Daoy (cell line): ENCODE measurements around the gene TMUB1. TPM values are rescaled to one million over a fixed set of nuclear protein-coding genes. Genes with fewer than 3 reads are reported as not detected.
"Not testable (repeated sequence)": the region's sequence is repeated elsewhere in the genome, so short reads cannot be mapped to it uniquely, and the experiment has no call there.

Experiments
- DNase-seq: peaks from one replicate; pipeline ENCODE4 v3.0.0-alpha.2; 2015; ENCODE audit warnings: low read depth
- total RNA-seq: library from RNA; depleted of rRNA; stranded (reverse); fragments of >200 nt; shearing (Covaris generic); gene quantifications from 2 replicates; pipeline ENCODE4 v1.2.3, GENCODE V29; 2014

The TMUB1 gene
- total RNA-seq, 1 experiment from 2014 or later: 51.2 TPM

DNA sequence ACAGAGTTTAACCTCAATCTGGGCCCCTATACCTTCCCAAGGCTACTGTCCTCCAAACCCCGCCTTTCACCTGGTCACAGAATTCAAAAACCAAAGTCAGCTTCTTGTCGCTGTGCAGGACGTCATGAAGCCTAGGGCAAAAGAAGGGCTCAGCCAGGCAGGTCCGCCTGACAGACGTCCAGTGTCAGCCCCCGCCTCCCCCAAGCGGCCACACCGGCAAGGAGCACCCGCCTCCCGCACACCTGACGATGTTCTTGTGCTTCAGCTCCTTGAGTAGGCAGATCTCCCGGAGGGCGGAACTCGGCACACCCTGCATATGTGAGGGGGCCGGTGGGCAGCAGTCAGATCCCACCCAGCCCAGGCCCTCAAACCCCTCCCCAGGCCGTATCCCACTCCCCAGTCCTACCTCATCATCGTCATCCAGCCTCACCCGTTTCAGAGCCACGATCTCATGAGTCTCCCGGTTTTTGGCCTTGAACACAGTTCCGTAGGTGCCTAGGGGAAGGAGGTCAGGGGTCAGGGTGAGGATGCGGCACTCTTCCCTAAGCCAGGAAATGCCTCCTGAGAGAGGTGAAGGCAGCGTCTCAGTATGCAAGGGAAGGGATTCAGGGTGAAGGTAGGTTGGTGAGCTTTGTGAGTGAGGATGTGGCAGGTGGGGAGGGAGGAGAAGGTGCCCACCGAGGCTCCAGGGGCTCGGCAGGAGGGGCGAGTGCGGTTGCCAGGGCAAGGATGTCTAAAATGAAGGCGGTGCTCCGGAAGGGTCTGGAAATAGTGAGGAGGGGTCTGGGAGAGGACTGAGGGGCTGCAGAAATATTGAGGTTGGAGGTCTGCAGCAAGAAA, 26.4 kb downstream of the TMUB1 start:
- DNase-seq: no peak

DNA sequence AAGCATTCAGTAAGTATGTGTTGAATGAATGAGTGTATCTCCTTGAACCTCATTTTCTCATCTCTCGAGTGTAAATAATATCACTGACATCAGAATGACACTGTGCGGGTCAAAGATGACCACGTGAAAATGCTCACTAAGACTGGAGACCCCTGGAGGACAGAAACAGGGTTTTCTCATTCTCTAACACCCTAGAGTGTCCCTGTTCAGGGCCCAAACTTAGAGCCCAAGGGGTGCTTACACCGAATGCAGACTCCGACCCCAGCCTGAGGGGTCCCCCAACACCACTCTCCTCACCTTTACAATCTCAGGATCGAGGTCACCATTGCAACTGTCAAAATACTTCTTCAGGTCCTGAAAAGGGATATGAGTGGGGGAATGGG, 27.0 kb downstream of the TMUB1 start:
- DNase-seq: no peak

DNA sequence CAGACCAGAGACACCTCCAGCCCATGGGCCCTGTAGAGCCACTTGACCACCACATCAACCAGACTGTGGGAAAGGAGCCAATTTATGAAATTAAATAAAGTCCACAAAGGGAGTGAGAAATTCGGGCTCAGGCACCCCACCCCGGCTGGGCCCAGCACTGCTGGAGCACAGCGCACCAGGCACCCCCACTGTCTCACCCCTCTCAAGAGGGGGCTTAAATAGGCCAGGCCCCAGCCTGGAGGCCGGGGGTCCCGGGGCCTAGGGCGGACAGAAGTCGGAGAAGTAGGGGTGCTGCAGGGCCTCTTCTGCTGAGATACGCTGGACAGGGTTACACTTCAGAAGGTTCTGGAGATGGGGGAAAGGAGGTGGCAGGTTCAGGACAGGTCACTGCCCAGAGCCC, 29.5 kb downstream of the TMUB1 start:
- DNase-seq: no peak

DNA sequence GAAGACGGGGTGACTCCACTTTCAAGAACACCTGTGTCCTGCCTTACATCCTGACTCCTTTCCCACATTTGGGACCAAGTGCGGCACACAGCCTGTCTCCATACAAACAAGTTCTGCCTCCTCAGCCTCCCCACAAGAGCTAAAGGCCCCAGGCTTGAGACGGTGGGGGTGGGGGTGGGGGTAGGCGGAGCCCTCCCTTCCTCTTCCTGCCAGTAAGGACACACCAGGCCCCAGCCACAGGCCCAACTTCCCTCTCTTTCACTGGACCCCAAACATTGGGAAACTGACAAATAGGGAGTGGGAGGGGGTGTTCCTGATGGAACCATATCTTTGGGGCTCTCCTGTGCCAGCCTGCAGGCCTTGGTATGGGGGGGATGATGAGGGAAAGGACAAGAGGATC, 30.2 kb downstream of the TMUB1 start:
- no peak for DNase-seq

DNA sequence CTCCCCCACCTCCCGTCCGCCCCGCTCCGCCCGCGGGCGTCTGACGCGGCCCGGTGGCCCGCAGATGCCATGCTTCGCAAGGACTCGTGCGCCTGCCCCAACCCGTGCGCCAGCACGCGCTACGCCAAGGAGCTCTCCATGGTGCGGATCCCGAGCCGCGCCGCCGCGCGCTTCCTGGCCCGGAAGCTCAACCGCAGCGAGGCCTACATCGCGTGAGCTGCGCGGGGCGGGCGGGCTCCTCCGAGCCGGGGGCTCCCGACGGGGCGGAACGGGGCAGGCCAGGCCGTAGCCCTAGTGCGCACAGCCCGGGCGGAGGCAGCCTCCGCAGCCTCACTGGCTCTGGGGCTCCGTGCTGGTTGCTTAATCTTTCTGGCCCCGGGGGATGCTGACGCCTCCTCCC, 32.2 kb downstream of the TMUB1 start:
- DNase-seq: peak; percentile 80

DNA sequence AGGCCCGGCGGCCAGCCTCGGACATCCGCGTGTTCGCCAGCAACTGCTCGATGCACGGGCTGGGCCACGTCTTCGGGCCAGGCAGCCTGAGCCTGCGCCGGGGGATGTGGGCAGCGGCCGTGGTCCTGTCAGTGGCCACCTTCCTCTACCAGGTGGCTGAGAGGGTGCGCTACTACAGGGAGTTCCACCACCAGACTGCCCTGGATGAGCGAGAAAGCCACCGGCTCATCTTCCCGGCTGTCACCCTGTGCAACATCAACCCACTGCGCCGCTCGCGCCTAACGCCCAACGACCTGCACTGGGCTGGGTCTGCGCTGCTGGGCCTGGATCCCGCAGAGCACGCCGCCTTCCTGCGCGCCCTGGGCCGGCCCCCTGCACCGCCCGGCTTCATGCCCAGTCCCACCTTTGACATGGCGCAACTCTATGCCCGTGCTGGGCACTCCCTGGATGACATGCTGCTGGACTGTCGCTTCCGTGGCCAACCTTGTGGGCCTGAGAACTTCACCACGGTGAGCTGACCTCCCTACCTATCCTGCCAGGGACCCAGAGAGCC, 34.3 kb downstream of the TMUB1 start:
- DNase-seq: no peak

DNA sequence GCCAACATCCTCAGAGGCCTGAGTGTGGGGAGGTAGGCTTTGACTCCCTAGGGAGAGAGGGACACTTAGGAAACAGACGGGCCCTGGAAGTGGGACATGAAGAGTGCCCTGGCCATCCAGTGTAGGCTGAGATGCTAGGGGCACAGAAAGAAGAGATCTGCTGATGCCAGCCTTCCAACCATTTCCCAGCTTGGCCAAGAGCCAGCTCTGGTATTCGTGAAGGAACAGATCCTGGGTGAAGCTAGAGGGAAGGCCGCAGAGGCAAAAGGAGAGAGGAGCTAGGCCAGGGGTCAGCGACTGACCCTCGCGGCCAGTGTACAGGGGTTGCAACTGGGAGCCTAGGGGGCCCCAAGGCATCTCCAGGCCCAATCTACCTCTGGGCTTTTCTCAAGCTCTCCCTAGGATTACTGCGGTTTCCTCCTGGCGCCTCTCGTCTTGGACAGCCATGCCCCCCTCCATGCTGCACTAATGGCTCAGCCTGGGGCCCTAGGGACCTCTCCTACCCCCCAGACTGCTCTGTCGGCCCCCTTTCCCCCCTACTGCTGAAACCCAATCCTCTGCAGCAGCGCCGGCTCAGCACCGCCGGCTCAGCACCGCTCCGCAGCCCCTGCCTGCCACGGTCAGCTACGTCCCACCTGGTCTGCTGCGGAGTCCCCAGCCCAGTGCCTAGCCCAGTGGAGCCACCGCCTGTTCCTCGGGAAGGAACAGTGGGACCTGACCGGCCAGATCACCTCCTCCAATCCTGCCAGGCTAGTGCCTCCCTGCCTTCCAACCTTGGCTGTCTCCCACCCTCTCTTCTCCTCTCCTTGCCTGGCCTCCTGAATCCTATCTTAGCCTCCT, 35.1 kb downstream of the TMUB1 start, which contains the start of gene ASIC3:
TSS of gene ASIC3 (plus strand) at position 556 of the 840 bp plus-strand sequence. CDS start 355 bp downstream, outside the sequence.
- DNase-seq: no peak

DNA sequence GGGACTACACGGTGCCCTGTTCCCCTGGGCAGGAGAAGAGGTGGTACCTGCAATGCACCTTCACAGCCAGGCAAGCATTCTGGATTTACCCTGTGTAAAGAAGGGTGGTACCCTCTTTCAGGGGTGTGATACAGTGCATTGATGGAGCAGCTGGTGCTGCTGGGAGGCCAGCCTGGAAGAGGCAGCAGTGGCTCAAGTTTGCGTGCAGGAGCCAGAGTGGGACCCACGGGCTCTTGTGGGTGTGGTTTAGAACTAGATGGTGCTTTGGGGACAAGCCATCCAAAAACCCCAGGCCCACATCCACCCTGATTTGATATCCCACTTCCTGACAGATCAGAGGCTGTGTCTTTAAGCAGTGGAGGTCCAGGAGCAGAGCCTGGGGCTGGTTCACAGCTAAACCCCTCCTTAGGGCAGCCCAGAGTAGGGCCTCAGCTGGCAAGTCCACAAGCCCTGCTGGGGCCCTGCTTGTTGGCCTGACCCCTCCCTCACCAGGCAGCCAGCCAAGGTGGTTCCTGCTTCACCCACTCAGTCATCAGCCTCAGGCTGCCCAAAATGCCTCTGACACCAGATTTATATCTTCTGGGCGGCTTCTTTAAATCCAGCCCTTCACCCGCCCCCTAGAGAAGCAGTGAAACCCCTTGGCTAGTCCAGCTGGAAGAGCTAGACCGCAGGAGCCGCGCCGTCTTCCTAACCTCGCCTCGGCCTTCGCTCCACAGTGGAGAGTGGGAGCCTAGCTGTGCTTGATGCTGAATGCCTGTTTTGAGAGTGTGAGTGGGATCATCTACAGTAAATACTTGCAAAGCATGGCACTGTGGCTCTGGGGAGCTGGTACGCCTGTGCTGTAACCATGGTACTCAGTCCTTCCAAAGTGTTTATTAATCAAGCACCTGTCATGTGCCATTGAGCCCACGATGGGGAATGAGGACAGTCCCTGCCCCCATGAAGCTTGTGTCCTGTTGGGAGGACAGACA, 36.4 kb downstream of the TMUB1 start:
- DNase-seq: peak; percentile 95

DNA sequence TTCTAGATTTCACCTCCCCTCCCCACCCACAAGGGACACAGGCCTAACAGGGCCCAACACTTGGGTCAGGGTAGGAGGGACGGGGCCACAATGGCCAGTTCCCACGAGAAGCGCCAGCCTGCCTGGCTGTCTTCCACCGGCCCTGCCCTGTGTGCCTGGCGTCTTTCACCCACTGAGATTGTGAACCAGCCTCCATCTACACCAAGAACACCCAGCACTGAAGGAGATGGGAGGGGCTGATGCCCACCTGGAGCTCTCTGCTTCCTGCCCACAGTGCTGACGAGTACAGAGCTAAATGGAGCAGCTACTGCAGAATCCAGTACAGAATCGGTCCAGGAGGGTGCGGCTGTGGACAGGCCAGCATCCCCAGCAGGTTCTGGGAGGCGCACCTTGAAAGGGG, 37.3 kb downstream of the TMUB1 start:
- DNase-seq: no peak

DNA sequence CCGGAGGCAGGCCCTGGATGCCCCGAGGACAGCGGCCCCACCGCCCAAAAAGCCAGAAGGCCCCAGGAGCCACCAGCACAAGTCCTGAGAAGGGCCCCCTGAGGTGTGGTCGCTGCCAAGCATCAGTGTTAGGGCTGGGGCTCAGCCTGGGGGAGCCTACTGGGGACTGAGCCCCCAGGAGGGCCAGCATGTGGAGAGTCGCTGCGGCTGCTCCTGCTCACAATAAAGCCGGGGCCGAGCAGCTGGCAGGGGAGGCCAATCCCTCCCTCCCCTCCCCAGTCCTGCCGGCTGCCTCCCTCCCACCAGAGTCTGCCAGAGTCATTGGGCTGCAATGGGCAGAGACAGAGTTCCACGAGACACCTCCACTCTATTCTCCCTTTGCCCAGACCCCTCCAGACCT, 38.0 kb downstream of the TMUB1 start:
- no peak for DNase-seq

DNA sequence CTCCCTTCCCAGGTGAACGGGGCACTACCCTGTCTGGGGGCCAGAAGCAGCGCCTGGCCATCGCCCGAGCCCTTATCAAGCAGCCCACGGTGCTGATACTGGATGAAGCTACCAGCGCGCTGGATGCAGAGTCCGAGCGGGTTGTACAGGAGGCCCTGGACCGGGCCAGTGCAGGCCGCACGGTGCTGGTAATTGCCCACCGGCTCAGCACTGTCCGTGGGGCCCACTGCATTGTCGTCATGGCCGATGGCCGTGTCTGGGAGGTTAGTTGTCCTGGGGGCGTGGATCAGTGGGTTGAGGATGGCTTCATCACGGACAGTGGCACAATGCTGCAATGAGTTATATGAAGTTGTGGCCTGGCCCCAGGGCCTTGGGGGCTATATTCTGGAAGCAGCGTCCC, 39.3 kb downstream of the TMUB1 start:
- no peak for DNase-seq

DNA sequence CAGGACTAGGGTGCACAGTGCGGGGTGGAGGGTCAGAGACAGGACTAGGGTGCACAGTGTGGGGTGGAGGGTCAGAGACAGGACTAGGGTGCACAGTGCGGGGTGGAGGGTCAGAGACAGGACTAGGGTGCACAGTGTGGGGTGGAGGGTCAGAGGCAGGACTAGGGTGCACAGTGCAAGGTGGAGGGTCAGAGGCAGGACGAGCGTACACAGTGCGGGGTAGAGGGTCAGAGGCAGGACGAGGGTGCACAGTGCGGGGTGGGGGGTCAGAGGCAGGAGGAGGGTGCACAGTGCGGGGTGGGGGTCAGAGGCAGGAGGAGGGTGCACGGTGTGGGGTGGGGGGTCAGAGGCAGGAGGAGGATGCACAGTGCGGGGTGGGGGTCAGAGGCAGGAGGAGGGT, 39.8 kb downstream of the TMUB1 start:
- DNase-seq: not testable (repeated sequence)

DNA sequence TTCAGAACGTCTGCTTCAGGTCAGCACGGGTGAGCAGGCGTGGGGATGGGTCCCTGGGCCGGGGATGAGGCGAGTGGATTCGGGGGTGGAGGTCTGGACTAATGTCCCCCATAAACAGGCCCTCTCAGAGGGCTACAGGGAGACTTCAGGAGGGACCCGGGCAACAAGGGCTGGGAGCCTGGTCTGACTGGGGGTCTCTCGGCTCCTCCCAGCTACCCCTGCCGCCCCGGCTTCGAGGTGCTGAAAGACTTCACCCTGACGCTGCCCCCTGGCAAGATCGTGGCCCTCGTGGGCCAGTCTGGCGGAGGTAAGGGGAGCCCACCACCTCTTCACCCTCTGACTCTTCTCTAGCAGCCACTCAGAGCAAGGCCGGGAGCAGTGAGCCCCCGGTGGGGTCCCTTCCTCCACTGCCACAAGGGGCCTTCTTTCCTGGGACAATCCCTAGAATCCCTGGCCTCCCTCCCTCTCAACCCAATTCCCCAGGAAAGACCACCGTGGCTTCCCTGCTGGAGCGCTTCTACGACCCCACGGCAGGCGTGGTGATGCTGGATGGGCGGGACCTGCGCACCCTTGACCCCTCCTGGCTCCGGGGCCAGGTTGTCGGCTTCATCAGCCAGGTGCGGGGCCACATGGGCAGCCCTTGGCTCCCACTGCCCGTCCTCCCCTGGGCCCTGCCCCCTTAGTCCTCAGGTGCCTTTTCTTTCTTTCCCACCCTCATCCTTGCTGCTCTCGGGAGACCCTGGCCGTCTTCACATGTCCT, 42.5 kb downstream of the TMUB1 start:
- no peak for DNase-seq

DNA sequence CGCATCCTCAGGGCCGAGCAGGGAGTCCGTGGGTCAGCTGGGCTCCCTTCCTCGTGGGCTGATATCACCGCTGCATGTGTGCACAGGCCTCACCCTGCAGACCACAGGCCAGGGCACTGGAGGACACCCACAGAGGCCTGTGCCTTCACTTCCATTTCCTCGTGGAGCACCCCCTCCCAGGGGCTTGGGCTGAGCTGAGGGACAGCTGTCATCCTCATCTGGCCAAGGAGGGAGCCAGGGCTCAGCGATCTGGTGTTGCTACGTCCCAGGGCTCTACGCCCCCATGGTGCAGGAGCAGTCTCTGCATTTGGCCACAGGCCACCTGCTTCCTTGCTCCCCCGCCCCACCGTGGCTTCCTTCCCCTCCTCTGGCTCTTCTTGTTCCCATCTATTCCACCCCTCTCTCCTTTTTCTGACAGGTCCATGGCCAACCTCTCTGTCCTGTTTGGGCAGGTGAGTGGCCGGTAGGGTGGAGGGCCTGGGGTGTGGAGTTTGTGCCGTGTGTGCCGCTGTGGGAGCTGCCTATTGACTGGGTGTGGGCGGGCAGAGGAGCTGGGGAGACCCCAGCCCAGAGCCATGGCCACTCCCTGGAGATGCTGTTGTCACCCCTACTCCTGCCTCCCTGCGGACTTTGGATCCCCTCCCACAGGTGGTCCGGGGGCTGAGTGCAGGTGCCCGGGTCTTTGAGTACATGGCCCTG, 43.3 kb downstream of the TMUB1 start:
- no peak for DNase-seq

DNA sequence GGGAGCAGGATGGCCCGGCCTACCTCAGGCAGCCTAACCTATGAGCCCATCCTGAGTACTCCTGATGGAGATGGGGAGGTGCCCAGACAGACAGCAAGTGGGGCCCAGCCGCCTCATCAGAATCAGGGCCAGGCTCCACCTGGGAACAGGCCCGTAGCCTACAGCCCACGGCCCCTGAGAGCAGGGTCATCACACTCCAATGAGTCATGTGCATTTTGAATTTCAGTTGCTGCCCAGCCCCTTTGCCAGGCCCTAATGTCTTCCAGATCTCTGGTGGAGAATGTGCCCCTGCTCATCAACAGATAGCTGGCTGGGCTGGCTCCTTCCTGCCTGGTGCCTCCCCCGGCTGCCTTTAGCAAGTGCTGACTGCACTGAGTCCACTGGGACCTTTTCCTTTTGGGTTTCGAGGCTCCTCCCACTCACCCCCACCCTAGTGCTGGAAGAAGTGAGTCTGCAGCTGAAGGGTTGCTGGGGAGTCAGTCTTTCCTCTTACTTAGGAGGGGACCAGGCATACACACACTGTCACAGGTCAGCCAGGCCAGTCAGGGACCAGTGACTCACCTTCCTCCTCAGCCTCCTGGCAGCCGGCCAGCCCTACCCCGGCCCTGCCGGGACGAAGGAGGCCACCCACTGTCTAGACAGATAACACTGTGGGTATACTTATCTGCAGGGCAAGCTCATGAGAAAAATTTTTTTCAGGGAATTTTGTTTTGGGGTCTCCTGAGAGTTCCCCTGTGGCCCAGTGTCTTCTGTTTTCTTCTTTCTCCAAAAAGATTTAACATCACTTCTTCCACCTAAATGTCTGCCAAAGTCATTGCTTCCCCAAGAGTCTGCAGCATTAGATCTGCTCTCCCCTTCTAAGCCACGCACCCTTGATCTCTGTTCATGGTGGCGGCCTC, 44.1 kb downstream of the TMUB1 start:
- peak; percentile 99 for DNase-seq

DNA sequence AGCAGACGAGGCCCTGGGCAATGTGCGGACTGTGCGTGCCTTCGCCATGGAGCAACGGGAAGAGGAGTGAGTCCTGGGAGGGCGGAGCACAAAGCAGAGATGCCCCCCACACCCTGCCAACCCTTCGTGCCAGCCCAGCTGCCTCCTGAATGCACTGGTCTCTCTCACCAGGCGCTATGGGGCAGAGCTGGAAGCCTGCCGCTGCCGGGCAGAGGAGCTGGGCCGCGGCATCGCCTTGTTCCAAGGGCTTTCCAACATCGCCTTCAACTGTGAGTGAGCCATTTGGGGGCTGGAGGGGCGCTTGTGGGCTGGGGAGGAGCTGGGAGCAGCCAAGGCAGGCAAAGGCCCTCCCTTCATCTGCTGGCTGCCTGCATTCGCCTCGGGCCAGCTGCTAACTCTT, 47.4 kb downstream of the TMUB1 start:
- no peak for DNase-seq

DNA sequence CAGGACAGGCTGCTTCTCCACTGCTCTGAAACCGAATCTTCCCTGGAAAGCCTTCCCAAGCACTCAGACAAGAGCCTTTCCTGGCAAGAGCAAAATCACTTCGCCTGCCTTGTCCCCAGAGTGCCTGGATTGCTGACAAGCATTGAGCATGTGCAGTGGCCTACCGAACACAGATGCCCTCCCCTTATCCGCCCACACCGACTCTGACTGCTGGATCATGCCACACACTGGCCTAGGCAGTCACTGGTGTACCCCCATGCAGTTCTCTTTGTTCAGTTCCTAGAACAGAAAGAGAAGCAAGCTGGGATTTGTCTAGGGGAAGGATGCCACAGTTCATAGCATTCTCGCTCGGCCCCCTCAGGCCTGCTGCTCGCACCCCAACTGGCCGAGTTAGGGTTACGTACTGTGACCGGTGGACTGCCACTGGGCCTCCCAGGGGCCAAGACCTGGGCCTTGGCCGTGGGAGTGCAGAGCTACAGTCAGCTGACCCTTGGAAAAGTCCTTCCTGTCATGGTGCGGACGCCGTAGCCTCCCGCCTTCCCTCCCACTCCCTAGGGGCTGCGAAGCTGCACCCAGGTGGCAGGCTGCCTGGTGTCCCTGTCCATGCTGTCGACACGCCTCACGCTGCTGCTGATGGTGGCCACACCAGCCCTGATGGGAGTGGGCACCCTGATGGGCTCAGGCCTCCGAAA, 48.1 kb downstream of the TMUB1 start:
- DNase-seq: no peak

DNA sequence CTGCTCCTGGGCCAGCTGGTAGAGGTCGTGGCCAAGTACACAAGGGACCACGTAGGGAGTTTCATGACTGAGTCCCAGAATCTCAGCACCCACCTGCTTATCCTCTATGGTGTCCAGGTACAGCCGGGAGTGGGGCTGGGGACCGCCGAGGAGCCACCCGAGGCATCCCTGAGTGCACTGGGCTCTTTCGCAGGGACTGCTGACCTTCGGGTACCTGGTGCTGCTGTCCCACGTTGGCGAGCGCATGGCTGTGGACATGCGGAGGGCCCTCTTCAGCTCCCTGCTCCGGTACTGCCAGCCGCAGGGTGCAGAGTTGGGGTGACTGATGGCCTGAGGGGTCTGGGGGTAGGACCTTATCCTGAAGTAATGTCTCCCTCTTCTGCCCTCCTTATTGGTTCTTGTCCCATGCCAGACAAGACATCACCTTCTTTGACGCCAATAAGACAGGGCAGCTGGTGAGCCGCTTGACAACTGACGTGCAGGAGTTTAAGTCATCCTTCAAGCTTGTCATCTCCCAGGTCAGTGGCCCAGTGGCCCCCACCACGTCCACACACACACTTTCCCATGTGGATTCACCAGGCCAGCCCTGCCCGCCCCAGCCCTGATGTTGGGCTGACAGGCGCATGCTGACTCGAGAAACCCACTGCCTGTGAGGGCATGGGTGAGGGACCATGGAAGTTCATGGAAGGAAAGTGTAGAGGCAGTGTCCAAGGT, 48.8 kb downstream of the TMUB1 start:
- no peak for DNase-seq
